ENCODE results near the gene CCND3.

Gene CCND3

DNA sequence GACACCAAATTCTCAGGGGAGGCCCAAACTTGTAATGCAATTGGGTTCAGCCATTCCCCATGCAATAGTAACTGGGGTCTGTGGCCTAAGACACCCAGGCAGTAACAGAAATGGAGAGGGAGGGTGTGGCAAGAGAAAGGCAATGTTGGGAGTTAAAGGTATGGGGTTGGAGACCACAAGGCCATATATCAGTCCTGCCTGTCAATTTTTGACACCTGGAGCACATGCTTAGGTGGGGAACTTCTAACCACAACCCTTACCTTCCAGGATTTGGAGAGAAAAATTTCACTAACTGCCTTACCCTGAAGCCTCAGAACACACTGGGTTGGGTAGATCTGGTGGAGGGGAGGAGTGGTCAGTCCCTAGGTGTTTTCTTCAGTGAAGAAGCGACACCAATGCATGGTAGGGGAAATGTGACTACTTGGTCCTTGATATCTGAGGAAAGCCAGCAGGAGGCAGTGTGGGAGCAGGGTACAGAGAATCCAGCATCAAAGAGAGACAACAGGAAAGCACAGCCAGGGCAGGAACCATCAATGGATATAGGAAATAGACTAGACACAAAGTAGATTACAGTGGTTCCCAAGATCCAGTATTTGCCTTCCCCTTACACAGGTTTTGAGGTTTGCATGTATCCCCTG is 39.6 kb downstream of the CCND3 start:
- FAIRE-seq (peak; percentile 43), DNase-seq (ENCODE audit: insufficient read length, low spot score) (peak; percentile 29)
- TF ChIP-seq POLR2AphosphoS5 (IDR thresholded peaks at IDR 0.05; ENCODE audit: low read depth, low read length) (no peak), TAF1 (IDR thresholded peaks at IDR 0.05; ENCODE audit: low read depth, low read length) (no peak), PAX5 (IDR thresholded peaks at IDR 0.05; ENCODE audit: insufficient read depth, low read length, severe bottlenecking) (no peak), SPI1 (IDR thresholded peaks at IDR 0.05; ENCODE audit: low read depth, low read length) (no peak)

DNA sequence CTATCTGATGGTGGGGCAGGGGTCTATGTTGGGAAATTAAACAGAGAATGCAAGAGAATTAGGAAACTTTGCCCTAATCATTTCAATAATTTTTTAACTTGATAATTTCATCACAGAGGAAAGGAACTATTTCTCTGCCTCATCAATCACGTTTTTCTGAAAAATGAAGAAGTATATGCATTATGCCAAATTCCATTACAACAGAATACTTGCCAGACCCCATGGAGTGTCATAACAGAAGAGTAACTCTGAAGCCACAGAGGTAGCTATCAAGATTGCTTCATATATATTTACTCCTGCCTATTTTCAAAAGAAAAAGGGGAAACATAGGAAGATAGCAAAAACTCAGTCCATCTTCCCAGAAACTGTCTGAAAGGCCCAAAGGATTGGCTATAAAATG is 40.7 kb downstream of the CCND3 start:
- FAIRE-seq (no peak), DNase-seq (ENCODE audit: insufficient read length, low spot score) (no peak)
- TF ChIP-seq POLR2AphosphoS5 (IDR thresholded peaks at IDR 0.05; ENCODE audit: low read depth, low read length), result no peak
- TF ChIP-seq POU2F2 (IDR thresholded peaks at IDR 0.05; ENCODE audit: low read depth, low read length), result no peak
- no peak for TF ChIP-seq POLR2A (IDR thresholded peaks at IDR 0.05; ENCODE audit: low read depth, low read length)

DNA sequence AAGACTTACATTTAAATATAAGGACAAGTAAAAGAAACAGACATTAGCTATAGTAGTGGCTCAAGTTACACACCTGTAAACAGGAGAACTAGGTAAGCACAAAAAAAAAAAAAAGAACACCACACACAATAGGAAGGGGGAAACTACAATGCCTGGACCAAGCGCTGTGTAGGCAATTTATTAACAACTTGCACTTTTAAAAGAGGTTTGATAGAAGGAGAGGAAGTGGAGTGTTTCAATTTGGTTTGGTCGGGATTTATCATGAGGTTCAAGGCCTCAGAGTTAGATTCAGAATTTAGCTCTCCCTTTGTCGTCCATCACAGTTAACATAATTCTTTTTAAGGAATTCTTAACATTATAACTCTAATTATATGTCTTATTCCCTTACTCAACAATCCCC is 45.3 kb downstream of the CCND3 start:
- FAIRE-seq (no peak), DNase-seq (ENCODE audit: insufficient read length, low spot score) (no peak)
- TF ChIP-seq TAF1 (IDR thresholded peaks at IDR 0.05; ENCODE audit: low read depth, low read length) (no peak), POLR2A (IDR thresholded peaks at IDR 0.05; ENCODE audit: low read depth, low read length) (no peak), SPI1 (IDR thresholded peaks at IDR 0.05; ENCODE audit: low read depth, low read length) (peak; percentile 50), PAX5 (IDR thresholded peaks at IDR 0.05; ENCODE audit: insufficient read depth, low read length, severe bottlenecking) (no peak), POU2F2 (IDR thresholded peaks at IDR 0.05; ENCODE audit: low read depth, low read length) (no peak), POLR2AphosphoS5 (IDR thresholded peaks at IDR 0.05; ENCODE audit: low read depth, low read length) (no peak)

DNA sequence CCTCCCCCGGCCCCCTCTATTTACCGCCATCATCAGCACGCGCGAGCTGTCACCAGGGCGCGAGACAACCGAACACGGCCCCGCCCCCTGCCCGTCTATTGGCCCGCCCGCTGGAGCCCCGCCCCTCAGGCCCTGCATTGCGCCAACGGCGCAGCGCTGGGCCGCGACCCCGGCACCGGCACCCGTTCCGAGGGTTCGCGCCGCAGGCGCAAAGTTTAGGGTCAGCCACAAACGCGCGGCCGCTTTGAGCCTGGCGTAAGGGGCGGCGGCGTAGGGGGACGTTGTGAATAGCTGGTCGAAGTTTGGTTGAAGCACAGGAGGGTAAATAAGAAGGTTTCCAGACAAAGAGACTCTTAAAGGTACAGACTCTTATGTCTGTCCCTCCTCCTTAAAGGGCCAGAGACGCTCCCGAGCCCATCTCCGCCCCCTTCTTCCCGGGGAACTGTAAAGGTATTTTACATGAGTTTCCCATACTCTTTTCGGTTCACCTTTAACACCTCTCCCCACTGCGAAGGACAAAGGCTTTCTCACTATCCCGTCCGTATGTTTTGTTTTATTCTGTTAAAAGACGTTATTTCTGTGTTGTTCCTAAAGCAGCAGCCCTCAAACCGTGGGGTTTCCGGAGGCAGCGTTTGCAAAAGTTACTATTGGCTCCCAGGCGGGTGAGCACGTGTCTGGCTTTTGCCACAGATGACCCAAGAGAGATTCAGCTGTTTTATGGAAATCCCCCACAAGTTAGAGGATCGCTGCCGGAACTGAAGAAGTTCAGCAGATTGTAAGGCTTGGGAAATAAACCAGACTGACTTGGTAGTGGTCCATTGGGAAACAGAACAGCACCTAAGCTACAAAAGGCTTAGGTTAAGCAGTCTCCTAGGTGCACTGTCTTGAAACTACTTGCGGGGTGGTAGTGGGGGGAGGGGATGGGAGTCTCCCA is 46.0 kb downstream of the CCND3 start, which contains the start of gene USP49:
Gene USP49 (minus strand): TSS at position 76 of the 934 bp plus-strand sequence. CDS start 88,392 bp downstream, outside the sequence.
- FAIRE-seq, result peak; percentile 82
- peak; percentile 86 for DNase-seq (ENCODE audit: insufficient read length, low spot score)
- TF ChIP-seq SPI1 (IDR thresholded peaks at IDR 0.05; ENCODE audit: low read depth, low read length), result no peak
- TF ChIP-seq TAF1 (IDR thresholded peaks at IDR 0.05; ENCODE audit: low read depth, low read length), result peak; percentile 46; the same call in 1 of the 2 replicates
- TF ChIP-seq POLR2A (IDR thresholded peaks at IDR 0.05; ENCODE audit: low read depth, low read length), result peak; percentile 71
- peak; percentile 60; the same call in 1 of the 2 replicates for TF ChIP-seq POLR2AphosphoS5 (IDR thresholded peaks at IDR 0.05; ENCODE audit: low read depth, low read length)
- TF ChIP-seq PAX5 (IDR thresholded peaks at IDR 0.05; ENCODE audit: insufficient read depth, low read length, severe bottlenecking), result no peak
- peak; percentile 53 for TF ChIP-seq POU2F2 (IDR thresholded peaks at IDR 0.05; ENCODE audit: low read depth, low read length)

DNA sequence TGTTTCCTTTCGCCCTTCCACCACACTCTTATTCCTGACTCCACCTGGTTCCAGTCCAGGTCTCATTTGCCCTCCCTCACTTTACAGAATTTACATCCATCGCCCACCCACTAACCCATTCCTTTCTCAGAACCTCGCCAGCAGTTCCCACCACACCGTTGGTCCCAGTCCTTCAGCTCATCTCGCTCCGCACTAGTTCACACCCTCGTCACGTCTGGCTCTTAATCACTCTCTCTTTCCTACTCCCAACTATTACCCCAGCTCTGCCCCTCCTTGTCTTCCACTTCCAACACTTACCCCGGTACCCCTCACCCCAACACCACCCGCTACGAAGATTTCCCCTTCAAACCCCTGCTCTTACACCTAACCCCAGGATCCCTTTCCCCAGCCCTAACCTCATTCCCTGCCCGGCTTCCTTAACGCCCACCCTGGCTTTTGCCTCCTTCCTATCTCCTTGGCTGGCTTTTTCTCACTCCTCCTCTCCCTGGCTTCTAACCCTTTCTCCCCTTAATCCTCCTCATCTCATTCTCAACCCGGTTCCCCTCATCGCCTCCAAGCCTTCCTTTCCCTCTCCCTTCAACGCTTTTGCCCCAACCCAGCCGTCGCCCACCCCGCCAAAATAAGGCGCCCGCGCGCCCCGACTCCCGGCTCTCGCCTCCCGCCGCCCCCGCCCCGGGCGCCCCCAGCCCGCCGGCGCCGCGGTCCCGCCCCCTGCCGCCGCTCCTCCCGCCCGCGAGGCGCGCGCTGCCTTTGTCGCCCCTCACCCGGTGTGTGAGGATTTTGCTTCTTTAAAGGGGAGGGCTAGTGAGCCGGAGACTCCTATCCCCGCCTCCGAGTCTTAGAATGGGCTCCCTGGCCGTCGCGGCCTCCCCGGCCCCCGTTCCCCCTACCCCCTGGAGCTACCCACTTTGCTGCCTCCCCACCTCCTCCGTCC is 47.0 kb downstream of the CCND3 start:
- DNase-seq (ENCODE audit: insufficient read length, low spot score), result no peak
- peak; percentile 23 for FAIRE-seq
- TF ChIP-seq POU2F2 (IDR thresholded peaks at IDR 0.05; ENCODE audit: low read depth, low read length) (no peak), PAX5 (IDR thresholded peaks at IDR 0.05; ENCODE audit: insufficient read depth, low read length, severe bottlenecking) (no peak), TAF1 (IDR thresholded peaks at IDR 0.05; ENCODE audit: low read depth, low read length) (no peak), POLR2A (IDR thresholded peaks at IDR 0.05; ENCODE audit: low read depth, low read length) (no peak), POLR2AphosphoS5 (IDR thresholded peaks at IDR 0.05; ENCODE audit: low read depth, low read length) (no peak), SPI1 (IDR thresholded peaks at IDR 0.05; ENCODE audit: low read depth, low read length) (no peak)

DNA sequence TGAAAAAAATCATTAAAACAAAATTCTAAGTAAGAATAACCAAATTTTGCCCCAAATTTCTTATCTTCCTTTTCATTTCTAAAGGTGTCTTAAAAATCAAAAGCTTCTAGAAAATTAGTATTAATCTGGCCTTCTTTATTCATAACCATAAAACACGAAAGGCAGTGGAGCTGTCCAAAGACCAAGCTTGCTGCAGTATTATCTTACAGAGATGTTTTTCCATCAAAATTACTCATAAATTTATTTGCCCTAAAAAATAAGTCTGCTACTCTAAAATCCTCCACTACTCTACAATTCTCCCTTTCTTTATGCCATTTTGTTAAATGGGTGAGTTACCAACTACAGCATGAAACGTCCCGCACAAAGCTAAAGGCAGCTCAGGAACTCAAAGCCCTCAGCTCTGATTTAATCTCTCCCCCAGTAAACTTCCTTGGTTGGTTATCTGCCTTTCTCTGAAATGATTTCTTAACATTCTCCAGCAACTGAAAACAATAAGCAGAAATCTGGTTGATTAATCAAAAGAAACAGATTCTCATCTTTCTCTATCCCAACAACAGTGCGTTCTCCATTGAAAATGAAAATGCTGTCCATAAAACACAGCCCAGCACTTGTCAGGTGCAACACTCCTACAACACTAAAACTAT is 48.6 kb downstream of the CCND3 start:
- FAIRE-seq, result no peak
- no peak for DNase-seq (ENCODE audit: insufficient read length, low spot score)
- TF ChIP-seq POU2F2 (IDR thresholded peaks at IDR 0.05; ENCODE audit: low read depth, low read length) (no peak), POLR2AphosphoS5 (IDR thresholded peaks at IDR 0.05; ENCODE audit: low read depth, low read length) (no peak), TAF1 (IDR thresholded peaks at IDR 0.05; ENCODE audit: low read depth, low read length) (no peak), PAX5 (IDR thresholded peaks at IDR 0.05; ENCODE audit: insufficient read depth, low read length, severe bottlenecking) (no peak), SPI1 (IDR thresholded peaks at IDR 0.05; ENCODE audit: low read depth, low read length) (no peak), POLR2A (IDR thresholded peaks at IDR 0.05; ENCODE audit: low read depth, low read length) (no peak)

DNA sequence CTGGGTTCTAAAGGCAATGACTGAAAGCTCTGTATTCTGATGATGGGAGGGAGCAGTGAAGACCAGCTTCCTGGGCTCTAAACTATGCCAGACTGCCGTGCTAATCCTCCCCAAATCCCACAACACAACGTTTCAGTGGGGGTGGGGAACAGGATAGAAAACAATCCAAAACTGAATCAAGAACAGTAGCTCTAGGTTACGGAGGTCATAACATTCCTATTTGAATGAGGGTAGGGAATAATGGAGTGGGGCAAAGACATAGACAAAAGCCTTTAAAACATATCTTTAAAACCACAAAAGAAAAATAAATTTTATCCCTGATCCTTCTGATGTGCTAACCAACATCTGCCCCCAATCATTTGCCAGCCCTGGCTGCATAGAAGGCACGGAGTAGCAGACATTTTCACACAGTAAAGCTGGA is 54.3 kb downstream of the CCND3 start:
- no peak for TF ChIP-seq POU2F2 (IDR thresholded peaks at IDR 0.05; ENCODE audit: low read depth, low read length)
- TF ChIP-seq POLR2A (IDR thresholded peaks at IDR 0.05; ENCODE audit: low read depth, low read length), result no peak
- no peak for TF ChIP-seq TAF1 (IDR thresholded peaks at IDR 0.05; ENCODE audit: low read depth, low read length)
- no peak for TF ChIP-seq PAX5 (IDR thresholded peaks at IDR 0.05; ENCODE audit: insufficient read depth, low read length, severe bottlenecking)
- TF ChIP-seq SPI1 (IDR thresholded peaks at IDR 0.05; ENCODE audit: low read depth, low read length), result no peak
- TF ChIP-seq POLR2AphosphoS5 (IDR thresholded peaks at IDR 0.05; ENCODE audit: low read depth, low read length), result no peak
- FAIRE-seq (no peak), DNase-seq (ENCODE audit: insufficient read length, low spot score) (no peak)

DNA sequence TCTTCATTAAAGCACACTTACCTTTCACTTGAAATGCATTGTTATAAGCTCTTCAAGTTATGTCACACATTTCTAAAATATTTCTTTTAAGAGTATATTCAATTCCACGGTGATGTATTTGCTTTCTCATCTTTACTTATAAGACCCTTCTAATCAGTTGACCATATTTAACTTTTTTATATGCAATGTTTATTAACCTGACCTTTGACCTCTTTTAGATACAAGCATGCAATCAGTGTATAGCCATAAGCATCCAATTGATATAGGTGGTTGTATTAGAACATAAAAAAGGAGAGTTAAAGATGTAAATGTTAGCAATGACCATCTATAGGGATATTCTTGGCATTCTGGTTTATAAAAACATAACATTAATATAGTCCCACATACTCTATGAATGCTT is 55.7 kb downstream of the CCND3 start:
- no peak for DNase-seq (ENCODE audit: insufficient read length, low spot score)
- TF ChIP-seq SPI1 (IDR thresholded peaks at IDR 0.05; ENCODE audit: low read depth, low read length) (no peak), PAX5 (IDR thresholded peaks at IDR 0.05; ENCODE audit: insufficient read depth, low read length, severe bottlenecking) (no peak), POU2F2 (IDR thresholded peaks at IDR 0.05; ENCODE audit: low read depth, low read length) (no peak), TAF1 (IDR thresholded peaks at IDR 0.05; ENCODE audit: low read depth, low read length) (no peak), POLR2A (IDR thresholded peaks at IDR 0.05; ENCODE audit: low read depth, low read length) (no peak)

More for the DNA sequence above, 55.7 kb downstream of the CCND3 start:
- no peak for FAIRE-seq

Data from GM12891 (cell line).